Neural cell (in vitro differentiated cells): ENCODE data around the gene TPCN1.

Experiments used
- EP300 ChIP-seq: fragments of 450-650 bp; conservative IDR thresholded peaks from 2 replicates; pipeline ENCODE4 v1.6.1; 2014; ENCODE audit warnings: antibody characterized with exemption, mild to moderate bottlenecking, moderate library complexity; ENCODE audit not compliant: poor library complexity, severe bottlenecking
- EZH2 ChIP-seq: fragments of 200-600, 300-800 bp; shearing (Covaris generic), sonication (generic); IDR thresholded peaks from 2 replicates; pipeline ENCODE4 v1.6.1; 2014; ENCODE audit warnings: antibody characterized with exemption, low read length, borderline replicate concordance, mild to moderate bottlenecking; ENCODE audit not compliant: insufficient read depth, poor library complexity, severe bottlenecking
- POLR2AphosphoS5 ChIP-seq: IDR thresholded peaks from 2 replicates; pipeline ENCODE4 v1.6.1; 2012
- RAD21 ChIP-seq: fragments of 450-650 bp; conservative IDR thresholded peaks from 2 replicates; pipeline ENCODE4 v1.6.1; 2014; ENCODE audit warnings: antibody characterized with exemption, mild to moderate bottlenecking, moderate library complexity
- TF ChIP-seq, protein P1 (sequence below): fragments of 450-650 bp; IDR thresholded peaks from 2 replicates; pipeline ENCODE4 v1.5.1; 2014; ENCODE audit warnings: antibody characterized with exemption, mild to moderate bottlenecking, moderate library complexity; ENCODE audit not compliant: poor library complexity, severe bottlenecking
- TF ChIP-seq, protein P2 (sequence below): IDR thresholded peaks from 2 replicates; pipeline ENCODE4 v1.6.1; 2012; ENCODE audit warnings: borderline replicate concordance

DNA sequence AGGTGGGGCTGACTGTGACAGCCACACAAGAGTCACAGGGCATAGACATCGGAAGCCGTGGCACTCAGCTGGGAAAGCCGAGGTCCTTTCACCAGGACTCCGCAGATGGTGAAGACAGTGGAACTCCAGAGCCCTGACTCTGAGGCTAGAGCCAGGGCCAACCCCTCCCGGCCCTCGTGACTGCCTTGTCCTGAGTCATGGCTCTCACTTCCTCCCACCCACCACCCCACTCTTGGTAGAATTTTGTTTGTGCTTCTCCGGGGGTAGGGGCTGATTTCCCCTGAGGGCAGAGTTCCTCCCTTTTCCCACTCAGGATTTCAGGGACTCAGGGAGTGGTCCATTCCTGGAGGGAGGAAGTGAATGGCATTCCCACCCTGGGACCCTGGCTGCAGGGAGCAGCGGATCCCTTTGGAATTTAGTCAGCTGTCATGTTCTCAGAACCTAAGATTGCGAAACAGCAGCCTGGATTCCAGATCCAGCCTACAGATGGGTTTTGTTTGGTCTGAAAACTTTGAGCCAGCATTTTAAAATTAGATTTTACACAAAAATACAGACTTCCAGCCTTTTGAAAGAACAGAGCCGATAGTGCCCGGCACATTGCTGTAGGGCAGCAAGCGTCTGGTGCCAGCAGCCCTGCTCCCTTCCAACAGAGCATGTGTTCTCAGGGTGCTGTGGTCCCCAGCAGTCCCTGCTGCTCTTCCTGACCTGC, 50.7 kb downstream of the TPCN1 start:
- TF ChIP-seq EZH2 (no peak), POLR2AphosphoS5 (no peak), EP300 (no peak), RAD21 (no peak)
- TF ChIP-seq, protein P1, sequence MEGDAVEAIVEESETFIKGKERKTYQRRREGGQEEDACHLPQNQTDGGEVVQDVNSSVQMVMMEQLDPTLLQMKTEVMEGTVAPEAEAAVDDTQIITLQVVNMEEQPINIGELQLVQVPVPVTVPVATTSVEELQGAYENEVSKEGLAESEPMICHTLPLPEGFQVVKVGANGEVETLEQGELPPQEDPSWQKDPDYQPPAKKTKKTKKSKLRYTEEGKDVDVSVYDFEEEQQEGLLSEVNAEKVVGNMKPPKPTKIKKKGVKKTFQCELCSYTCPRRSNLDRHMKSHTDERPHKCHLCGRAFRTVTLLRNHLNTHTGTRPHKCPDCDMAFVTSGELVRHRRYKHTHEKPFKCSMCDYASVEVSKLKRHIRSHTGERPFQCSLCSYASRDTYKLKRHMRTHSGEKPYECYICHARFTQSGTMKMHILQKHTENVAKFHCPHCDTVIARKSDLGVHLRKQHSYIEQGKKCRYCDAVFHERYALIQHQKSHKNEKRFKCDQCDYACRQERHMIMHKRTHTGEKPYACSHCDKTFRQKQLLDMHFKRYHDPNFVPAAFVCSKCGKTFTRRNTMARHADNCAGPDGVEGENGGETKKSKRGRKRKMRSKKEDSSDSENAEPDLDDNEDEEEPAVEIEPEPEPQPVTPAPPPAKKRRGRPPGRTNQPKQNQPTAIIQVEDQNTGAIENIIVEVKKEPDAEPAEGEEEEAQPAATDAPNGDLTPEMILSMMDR: no peak
- TF ChIP-seq, protein P2, sequence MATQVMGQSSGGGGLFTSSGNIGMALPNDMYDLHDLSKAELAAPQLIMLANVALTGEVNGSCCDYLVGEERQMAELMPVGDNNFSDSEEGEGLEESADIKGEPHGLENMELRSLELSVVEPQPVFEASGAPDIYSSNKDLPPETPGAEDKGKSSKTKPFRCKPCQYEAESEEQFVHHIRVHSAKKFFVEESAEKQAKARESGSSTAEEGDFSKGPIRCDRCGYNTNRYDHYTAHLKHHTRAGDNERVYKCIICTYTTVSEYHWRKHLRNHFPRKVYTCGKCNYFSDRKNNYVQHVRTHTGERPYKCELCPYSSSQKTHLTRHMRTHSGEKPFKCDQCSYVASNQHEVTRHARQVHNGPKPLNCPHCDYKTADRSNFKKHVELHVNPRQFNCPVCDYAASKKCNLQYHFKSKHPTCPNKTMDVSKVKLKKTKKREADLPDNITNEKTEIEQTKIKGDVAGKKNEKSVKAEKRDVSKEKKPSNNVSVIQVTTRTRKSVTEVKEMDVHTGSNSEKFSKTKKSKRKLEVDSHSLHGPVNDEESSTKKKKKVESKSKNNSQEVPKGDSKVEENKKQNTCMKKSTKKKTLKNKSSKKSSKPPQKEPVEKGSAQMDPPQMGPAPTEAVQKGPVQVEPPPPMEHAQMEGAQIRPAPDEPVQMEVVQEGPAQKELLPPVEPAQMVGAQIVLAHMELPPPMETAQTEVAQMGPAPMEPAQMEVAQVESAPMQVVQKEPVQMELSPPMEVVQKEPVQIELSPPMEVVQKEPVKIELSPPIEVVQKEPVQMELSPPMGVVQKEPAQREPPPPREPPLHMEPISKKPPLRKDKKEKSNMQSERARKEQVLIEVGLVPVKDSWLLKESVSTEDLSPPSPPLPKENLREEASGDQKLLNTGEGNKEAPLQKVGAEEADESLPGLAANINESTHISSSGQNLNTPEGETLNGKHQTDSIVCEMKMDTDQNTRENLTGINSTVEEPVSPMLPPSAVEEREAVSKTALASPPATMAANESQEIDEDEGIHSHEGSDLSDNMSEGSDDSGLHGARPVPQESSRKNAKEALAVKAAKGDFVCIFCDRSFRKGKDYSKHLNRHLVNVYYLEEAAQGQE: no peak
